Measurements from ENCODE around the gene BRD3. TPM values are rescaled to one million over a fixed set of nuclear protein-coding genes. Genes with fewer than 3 reads are reported as not detected.

BRD3 gene
- total RNA-seq, 2 donors from 2014 or later = 32.2 to 32.6 TPM

DNA sequence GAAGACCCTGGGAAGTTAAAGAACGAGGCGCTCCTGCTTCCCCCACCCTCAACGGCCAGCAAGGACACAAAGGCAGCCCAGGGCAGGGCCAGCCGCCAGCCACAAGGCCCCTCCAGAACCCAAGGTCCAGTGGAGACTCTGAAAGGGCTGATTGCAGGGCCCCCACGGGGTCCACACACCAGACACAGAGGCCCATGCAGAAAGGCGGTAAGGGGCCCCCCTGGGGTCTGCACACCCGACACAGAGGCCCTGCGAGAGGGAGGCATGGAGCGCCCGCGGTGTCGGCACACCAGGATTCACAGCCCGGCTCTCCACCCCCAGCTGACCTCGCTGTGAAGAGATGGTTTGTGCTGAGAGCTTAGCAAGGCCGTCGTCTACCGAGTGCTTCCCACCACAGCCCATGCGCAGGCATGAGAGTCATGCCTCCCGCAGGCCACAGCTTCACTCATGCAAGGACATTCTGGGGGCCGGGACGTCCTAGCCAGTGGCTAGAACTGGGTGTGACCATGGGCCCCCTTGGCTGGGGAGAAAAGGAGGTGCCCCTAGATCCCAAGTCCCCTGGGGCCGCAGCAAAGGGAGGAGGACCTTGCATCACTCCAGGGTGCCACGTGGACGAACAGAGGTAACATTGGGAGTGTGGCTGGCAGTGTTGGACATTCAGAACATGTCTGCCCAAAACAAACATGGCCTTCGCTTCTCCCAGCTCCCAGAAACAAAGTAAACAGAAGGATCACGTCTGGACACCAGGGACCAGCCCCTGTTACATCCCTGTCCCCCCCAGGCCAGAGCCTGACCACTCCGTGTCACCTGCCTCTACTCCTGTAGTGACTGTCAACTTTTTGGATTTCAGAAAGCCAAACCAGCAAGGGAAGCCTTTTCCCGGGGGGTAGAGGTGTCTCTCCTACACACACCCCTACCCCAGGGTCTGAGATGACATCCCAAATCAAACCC, 9.8 kb downstream of the BRD3 start:
- intact Hi-C loops (cut with DNase I) = no loop called here

DNA sequence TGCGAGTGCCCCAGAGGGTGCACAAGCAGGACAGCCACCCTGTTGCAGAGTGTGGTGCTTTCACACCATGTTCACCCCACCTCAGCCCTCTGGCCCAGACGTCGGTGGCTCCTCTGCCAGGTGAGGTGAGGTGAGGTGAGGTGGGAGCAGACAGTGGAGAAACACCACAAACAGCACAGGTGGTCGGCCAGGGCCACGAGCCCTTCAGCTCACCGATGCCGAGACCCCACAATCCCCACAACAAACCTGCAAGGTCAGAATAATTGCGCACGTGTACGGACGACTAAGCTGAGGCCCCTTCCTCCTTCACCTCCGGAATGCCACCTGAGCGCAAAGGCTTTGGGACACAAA, 10.5 kb downstream of the BRD3 start:
- no peak for DNase-seq (ENCODE audit: low spot score)
- intact Hi-C loops (cut with DNase I) = no loop called here

More for the DNA sequence above, 9.8 kb downstream of the BRD3 start:
- peak; percentile 71 for DNase-seq (ENCODE audit: low spot score)

DNA sequence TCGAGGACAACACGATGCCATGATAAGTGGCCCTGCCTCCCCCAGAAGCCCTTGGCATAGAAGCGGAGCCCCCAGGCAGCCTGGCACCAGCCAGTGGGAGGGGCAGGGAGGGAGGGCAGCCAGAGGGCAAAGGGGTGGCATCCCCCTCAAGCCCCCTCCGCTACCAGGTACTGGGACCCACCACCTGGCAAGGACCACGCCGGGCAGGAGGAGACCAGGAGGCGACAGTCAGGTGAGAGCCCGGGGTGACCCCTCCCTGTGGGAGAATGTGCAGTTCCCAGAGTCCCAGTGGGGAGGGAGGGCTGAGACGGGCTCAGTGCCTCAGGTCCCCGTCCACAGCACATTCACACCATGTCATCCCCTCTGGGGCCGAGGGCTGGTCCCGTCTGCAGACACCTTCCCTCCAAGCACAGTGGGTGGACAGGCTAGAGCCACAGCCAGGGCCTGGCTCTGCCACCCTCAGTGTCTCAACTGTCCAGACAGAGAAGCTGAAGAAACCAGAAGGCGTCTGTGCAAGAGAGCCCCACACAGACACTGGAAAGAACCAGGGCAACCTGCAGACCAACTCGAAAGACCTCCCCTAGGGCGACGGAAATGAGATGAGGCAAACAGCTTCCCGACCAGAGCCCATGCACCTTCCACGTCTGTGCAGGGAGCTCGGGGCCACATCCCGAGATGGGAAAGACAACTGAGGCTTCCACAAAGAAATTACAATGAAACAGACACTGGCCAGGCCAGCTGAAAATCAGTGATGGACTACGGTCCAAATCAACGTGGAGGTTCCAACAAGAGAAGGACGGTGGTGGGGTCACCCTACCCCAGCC, 11.1 kb downstream of the BRD3 start:
- intact Hi-C loops (cut with DNase I) = no loop called here
- peak; percentile 67 for DNase-seq (ENCODE audit: low spot score)

DNA sequence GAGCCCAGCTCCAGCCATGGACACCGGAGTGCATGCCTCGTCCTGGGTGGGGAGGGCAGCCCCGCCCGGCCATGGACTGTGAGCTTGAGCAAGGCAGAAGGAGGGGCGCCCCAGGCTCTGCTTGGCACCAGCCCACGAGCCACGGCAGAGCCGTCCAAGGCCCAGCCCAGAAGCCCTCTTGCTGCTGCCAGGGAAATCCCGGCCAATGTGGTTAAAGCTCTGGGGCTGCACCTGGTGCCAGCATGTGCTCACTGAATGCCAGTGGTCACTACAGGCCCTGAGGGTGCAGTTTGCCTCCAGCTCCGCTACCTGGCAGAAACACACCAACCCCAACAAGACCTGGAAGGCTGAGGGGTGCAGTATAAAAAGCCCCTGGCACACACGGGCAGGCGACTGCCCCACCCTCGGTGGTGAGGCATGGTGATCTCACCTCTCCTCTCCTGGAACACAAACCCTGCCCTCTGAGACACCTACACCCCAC, 11.8 kb downstream of the BRD3 start:
- DNase-seq (ENCODE audit: low spot score) = peak; percentile 92

DNA sequence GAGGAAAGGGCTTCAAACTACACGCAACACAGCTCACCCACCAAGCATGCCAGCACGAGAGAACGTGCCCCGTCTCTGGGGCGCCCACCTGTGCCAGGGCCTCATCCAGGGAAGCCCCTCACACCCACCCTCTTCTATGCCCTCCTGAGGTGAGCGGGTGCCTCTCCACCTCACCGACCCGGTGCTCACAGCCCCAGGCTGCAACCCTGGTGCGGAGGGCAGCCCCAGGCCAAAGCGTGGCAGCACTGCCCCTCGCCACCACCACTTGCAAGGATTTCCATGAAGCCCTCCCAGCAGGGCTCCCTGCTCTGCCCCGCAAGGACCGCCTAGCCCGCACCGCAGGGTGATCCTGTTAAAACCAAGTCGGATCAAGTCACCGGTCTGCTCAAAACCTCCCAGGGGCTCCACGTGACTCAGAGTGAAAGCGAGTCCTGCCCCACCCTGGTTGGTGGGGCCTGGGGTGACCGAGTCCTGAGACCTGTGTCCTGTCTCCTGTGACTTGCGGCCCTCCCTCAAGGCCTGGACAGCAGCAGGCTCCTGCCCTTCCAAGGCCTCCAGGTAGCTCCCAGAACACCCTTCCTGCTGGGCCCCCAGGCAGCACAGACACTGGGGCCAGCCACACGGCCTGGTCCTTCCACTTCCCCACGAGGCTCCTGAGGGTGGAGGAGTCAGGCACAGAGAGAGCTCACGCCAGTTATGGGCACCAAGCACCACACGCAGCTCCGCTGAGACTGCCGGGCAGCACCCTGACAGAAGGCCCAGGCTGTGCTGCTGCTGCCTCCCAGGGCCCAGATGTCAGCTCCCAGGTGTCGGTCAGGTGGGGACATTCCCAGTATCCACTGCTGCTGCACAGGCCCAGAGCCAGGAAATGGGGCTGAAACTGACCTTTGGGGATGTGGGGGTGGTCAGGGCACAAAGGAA, 12.7 kb downstream of the BRD3 start:
- DNase-seq (ENCODE audit: low spot score) = peak; percentile 73
- intact Hi-C loops (cut with DNase I) = no loop called here

More for the DNA sequence above, 11.8 kb downstream of the BRD3 start:
- intact Hi-C loops (cut with DNase I) = no loop called here

DNA sequence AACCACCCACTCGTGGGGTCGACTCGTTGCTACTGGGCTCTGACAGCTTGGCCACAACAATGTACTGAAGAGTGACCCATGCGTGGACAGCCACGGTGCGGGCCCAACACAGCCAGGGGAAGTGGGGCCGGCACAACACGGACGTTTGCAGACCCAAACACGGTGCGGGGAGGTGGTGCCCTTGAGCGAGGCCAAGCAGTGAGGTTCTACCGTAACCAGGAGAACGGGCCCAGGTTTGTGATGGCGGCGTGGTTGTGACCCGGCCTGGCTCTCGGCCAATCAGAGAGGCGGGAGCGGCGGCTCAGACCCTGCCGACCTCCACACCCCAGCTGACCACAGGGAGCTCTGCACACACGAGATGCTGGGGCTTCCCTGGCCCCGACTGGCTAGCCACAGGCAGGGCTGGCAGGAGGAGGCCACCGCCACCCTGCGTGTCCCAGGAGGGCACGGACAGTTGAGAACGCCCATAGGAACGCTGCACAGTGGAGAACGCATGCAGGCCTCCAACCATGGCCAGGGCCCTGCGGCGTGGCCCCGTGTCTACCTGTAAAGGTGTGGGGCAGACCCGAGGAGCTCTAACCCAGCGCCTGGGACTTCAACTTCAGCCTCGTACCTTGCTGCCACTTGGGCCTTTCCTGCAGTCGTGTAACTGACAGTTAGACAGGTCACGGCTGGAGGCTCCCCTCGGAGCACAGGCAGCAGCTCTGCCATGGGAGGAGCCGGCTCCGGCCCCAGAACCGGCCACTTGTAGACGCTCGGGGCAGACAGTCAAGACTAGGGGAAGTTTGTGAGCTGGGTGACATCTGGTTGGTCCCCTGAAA, 13.7 kb downstream of the BRD3 start:
- intact Hi-C loops (cut with DNase I) = no loop called here
- DNase-seq (ENCODE audit: low spot score) = peak; percentile 79

DNA sequence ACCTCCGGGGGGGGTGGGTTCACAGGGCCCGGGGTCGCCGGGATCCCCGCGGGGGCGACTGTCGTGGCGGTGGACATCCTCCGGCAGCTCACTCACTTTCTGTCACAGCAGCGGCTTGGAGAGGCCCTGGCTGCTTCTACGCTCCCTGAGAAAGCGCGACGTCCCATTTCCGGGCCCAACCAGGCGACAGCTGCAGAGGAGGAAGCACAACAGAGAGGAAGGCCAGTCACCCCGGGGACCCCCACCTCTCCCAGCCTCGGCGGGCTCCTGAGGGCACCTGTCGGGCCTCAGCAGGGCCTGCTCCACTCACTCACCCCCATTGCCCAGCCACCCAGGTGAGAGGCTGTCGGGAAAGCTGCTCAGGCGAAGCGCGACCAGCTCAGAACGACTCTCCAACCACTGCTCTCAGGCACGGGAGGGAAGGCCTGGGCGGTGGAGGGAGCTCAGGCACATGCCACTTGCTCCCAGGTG, 14.4 kb downstream of the BRD3 start:
- DNase-seq (ENCODE audit: low spot score) = no peak
- intact Hi-C loops (cut with DNase I) = no loop called here

DNA sequence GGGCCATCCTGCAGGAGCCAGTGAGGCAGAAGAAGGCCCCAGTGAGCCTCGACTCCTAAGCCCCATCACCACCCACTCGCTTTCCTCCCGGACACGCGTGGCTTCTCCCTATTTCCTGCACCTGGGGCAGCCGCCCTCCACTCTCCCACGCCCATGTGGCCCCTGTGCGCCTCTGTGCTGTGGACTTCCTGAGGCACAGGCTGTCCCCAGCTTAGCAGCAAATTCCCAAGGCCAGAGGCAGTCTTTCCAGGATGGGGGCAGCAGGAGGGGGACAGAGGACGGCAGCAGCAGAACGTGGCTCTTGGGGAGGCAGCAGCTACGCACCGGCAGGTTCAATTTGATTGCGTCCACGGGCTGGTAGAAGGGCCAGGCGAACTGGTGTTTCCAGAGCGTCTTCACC, 14.9 kb downstream of the BRD3 start:
- DNase-seq (ENCODE audit: low spot score) = no peak
- intact Hi-C loops (cut with DNase I) = no loop called here

DNA sequence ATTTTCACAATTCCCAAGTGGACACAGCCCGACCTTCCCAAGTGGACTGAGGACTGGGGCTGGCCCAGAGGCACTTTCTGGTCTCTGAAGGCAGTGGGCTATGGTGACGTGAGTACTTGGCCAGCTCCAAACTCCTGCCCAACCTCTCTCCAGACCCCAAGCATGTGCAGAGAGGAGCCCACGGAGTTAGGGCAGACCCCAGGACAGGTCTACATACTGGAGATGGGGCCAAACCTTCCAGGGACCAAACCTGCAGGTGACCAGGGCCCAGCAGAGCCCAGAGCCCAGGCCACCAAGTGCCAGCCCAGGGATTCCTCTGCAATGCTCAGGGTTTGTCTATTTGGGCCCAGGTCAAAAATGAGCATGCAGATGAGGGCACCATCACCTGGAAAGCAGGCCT, 15.3 kb downstream of the BRD3 start:
- no peak for DNase-seq (ENCODE audit: low spot score)
- intact Hi-C loops (cut with DNase I) = no loop called here

DNA sequence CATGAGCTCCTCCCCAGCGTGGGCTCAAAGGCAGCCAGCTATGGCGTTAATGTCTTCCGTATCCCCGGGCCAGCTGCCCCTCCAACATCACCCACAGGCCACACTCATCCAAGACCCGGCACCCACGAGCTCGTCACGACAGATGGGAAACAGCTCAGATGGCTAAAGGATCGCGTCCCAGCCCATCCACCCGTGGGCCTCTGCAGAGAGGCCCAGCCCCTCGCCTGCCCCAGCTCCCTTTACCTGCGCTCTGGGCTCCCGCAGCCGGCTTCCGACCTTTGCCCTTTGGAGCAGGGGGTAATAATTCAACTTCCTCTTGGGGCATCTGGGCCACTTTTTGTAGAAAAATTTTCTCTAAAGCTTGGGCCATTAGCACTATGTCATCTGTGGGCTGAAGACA, 16.5 kb downstream of the BRD3 start:
- intact Hi-C loops (cut with DNase I) = no loop called here
- no peak for DNase-seq (ENCODE audit: low spot score)

DNA sequence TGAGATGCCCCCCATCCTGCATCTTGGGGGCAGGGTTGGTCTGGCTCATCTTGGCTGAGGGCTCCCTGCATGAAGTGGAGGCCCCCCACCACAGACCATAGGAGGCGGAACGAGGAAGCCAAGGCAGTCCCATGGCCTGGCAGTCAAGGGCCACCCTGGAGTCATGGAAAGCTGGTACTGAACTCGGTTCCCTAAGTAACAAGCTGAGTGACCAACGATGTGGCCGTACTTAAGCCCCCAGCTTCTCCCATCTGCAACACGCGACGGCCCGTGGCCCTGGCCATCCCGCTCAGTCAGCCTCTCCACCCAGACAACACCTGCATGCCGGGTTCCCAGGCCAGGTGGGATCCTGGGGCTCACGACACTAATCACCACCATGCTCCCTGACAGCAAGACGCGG, 17.1 kb downstream of the BRD3 start:
- DNase-seq (ENCODE audit: low spot score) = no peak
- intact Hi-C loops (cut with DNase I) = no loop called here

DNA sequence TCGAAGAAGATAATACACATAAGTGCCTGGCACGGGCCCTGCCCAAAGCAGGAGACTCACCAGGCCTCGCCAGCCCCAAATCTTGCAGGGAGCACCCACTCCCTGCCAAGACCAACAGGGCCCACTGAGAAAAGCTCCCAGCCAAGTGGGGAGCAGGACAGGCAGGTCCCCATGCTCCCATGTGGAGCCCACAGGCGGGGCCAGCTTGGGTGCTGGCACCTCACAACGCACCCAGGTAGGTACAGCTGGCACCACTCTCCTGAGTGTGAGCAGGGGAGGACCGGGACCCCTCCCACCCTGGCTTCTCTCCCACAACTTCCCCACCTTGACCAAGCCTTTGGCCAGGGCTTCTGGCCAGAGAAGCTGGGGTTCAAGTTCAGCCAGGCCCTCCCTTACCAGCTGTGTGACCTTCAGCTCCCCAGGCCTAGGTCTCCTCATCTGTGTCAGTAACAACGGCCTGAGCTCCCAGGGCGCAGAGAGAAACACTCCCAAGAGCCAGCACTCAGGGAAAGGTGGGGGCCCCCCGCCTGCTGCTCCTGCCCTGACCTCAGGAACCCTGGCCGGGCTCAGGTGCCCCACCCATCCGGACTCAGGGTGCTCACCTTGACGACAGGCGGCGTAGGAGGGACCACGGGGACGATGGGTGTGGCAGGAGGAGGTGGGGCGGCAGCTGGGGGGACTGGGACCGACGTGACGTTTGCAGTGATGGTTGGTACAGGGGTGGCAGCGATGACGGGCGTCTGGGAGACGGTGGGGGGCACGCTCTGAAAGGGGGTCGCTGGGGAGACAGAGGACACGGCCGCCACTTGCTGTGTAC, 17.8 kb downstream of the BRD3 start:
- DNase-seq (ENCODE audit: low spot score) = peak; percentile 75
- intact Hi-C loops (cut with DNase I) = no loop called here

DNA sequence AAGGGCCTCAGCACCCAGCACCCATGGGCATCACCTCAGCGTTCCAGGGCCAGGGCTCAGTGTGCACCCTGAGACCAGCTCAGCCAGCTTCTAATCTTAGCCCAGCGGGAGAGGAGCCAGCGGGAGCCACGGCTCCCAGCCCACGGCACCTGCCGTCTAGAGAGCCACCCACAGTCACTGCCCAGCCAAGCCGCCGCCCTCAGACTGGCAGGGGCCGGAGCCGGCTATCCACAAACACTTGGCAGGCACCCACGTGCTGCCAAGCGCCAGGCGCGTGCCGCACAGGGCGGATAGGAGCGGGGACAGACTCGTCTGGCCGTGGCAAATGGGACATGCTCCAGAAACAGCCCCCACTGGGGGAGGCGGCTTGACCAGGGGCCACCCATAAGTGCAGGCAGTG, 18.6 kb downstream of the BRD3 start:
- intact Hi-C loops (cut with DNase I) = no loop called here

DNA sequence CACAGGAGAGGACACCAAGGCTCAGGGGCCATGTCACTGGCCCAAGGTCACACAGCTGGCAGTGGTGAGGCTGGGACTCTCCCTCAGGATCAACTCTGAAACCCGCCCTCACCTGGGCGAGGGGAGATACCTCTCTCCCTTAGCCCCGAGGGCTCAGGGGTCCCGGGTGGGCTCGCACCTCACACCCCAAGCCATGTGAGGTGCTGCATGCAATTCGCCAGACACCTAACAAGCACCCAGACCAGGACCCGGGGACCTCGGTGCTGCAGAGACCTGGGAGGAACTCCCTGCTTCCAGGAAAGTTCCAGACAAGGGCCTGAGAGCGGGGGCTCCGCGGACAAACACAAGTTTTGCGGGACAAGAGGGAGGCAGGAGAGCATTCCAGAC, 19.3 kb downstream of the BRD3 start:
- intact Hi-C loops (cut with DNase I) = no loop called here
- peak; percentile 60 for DNase-seq (ENCODE audit: low spot score)

More for the DNA sequence above, 18.6 kb downstream of the BRD3 start:
- DNase-seq (ENCODE audit: low spot score) = peak; percentile 70

DNA sequence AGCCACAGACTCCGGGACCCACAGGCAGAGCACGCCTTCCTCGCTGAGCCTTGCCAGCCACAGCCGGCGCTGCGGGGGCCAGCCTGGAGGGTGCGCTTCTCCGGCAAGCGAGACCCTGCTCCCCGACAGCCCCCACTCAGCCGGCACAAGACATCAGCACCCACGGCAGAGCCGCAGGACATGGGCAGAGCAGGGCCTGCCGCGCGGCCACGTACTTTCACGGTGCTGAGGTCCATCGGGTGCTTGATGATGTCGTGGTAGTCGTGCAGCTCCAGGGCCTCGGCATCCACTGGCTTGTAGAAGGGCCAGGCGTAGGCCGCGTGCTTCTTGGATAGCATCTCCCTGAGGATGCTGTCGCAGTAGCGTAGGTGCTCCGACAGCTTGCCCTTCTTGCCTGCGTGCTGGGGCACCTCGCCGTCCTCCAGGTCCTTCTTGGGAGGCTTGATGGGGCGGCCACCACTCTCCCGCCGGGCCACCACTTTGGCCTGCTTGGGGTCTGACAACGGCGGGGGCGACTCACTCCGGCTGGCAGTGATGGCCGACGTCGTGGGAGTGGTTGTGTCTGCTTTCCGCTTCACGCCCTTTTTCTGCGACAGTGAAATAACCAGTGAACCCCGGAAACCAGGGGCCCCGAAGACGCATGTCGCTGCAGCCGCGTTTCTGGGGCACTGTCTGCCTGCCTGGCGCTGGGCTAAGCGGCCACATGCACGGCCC, 19.8 kb downstream of the BRD3 start:
- intact Hi-C loops (cut with DNase I) = no loop called here
- peak; percentile 78 for DNase-seq (ENCODE audit: low spot score)

DNA sequence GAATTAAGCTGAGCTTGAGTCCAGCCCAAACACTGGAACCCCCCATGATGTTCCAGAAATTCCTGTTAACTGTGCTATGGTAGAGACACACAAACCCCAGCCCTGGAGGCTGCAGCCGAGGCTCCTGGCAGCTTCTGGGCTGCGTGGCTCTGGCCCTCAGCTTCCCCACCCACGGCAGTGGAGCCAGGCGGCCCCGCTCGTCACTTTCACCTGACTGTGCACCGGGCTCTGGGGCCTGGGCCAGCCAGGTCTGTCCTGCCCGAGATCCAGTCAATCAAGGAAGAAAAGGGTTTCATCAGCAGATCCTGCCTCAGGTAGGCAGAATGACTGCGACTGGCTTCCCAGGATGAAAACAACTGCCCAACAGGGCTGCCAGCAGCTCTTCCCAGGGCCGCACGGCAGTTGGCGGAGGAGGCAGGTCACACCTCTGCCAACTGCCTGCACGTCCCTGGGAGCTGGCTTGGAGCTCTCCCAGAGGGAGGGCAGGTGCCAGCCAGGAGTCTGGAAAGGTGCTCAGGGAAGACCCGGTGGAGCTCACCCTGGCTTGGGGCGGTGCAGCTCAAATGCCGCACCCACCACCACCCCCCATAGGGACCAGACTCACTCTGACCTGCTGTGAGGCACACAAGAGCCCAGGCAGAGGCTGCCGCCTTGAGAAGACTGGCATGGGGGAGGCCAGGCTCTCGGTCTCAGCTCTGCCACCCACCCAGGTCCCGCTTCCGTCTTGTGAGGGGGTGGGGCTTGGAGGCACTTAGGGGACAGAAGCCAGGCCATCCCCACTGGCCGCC, 20.7 kb downstream of the BRD3 start:
- intact Hi-C loops (cut with DNase I) = no loop called here
- no peak for DNase-seq (ENCODE audit: low spot score)

All from posterior vena cava (tissue), 2 donors.